Measurements from ENCODE around the gene CSF1R. TPM values are rescaled to one million over a fixed set of nuclear protein-coding genes. Genes with fewer than 3 reads are reported as not detected.
A peak's percentile ranks its signal among the peaks of the same experiment; 100 is the strongest.

The CSF1R gene
- polyA plus RNA-seq (2011; rRNA removed): 0.09 and 0.12 TPM in 2 replicates
- polyA minus RNA-seq (2011; rRNA and poly(A)+ RNA removed): 0.69 TPM in 1 of 2 replicates, not detected in the other

DNA sequence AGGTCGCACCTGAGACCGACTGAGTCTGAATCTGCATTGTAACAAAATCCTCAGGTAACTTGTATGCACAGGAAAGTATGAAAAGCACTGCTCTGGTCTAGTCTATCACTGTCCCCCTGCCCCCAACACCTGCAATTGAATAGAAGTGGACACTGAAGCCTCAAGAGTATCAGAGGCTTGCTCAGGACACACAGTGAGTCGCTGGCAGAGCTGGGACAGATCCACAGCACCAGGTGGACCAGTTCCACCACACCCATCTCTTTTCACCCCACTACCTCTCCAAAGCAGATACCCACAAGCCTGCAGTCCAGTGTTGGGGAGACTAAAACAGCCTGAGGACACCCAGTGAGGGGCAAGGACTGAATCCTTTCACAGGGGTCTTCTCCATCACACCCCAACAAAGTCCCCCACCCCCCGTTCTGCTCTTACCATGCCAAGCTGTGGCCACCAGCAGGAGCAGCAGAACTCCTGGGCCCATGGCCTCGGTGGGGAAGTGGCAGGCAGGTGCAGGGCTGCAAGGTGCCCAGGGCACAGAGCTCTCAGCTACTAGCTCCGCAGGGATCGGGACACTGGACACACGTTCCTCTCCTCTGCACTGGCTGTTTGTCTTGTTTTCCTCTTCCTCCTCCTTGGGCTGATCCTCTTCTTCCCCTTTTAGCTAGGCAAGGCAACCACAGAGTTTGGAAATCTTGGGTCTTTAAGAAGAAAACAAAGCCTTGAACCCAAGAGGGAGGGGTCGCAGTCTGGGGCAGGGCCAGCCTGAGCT lies at the start of gene CSF1R:
TSS of gene CSF1R (minus strand) at position 605 of the 766 bp plus-strand sequence. CDS start at position 478, 127 bp downstream.
- TF ChIP-seq, protein P1, sequence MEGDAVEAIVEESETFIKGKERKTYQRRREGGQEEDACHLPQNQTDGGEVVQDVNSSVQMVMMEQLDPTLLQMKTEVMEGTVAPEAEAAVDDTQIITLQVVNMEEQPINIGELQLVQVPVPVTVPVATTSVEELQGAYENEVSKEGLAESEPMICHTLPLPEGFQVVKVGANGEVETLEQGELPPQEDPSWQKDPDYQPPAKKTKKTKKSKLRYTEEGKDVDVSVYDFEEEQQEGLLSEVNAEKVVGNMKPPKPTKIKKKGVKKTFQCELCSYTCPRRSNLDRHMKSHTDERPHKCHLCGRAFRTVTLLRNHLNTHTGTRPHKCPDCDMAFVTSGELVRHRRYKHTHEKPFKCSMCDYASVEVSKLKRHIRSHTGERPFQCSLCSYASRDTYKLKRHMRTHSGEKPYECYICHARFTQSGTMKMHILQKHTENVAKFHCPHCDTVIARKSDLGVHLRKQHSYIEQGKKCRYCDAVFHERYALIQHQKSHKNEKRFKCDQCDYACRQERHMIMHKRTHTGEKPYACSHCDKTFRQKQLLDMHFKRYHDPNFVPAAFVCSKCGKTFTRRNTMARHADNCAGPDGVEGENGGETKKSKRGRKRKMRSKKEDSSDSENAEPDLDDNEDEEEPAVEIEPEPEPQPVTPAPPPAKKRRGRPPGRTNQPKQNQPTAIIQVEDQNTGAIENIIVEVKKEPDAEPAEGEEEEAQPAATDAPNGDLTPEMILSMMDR (IDR thresholded peaks at IDR 0.05; ENCODE audit: low read depth, low read length): no peak
- POLR2A ChIA-PET: no interaction called here
- DNase-seq (ENCODE audit: low read depth, low spot score): no peak
- Histone ChIP-seq H3K4me3 (ENCODE audit: low read depth, low read length) (no peak within 1 kb of the TSS), H3K27me3 (ENCODE audit: control insufficient read depth, insufficient read depth, low read length) (peaks cover 23% of the 10 kb centered on the region), H3K27ac (ENCODE audit: low read depth, low read length) (no peak within 1 kb of the TSS), H3K9me3 (ENCODE audit: control insufficient read depth, insufficient read depth, low read length) (no peaks in the 10 kb centered on the region)
- CTCF ChIA-PET: no interaction called here

DNA sequence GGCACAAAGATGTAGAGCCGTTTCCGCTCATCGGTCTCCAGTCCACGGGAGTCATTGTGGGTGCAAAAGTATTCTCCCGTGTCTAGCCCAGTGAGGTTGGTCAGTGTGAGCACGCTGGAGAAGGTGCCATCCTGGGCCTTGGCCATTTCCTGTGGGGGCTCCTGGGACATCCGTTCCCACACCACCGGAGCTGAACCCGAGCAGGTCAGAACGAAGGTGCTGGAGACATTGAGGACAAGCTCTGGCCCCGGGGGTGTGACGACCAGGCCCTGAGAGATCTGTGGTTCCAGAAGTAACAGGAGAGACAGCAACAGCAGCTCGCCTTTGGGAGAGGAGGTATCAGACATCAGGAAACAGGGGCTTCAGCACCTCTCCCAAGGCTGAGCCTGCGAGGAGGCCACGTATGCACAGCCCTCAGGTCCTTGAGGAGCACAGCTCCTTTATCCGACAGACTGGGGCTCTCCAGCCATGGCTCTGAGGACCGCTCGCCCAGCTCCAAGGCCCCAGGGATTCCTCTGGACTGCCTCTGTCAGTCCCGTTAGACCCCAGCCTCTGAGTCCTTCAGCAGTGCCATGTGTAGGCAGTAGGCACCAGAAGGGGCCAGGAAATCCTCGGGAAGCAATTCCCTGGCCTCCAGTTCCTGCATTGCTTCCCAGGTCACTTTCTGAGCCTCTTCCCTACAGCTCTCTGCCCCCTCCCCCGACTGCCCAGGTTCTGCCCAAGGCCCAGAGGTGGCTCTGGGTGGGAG lies 49.4 kb upstream of the CSF1R start:
- ChIA-PET CTCF (interaction anchor here (0.7 kb wide), 1 partner anchor 83 kb away, joined by 3 read pairs; no protein-coding TSS in a partner anchor), POLR2A (interaction anchor here (1.2 kb wide), 1 partner anchor 9 kb away, joined by 3 read pairs; no protein-coding TSS in a partner anchor)
- H3K4me3 ChIP-seq (ENCODE audit: low read depth, low read length): no peak overlapping the region
- TF ChIP-seq, protein P1 (IDR thresholded peaks at IDR 0.05; ENCODE audit: low read depth, low read length): no peak
- no peaks in the 10 kb centered on the region for H3K27me3 ChIP-seq (ENCODE audit: control insufficient read depth, insufficient read depth, low read length)
- DNase-seq (ENCODE audit: low read depth, low spot score): no peak
- no peaks in the 10 kb centered on the region; the same call in 1 of the 2 replicates for H3K9me3 ChIP-seq (ENCODE audit: control insufficient read depth, insufficient read depth, low read length)
- H3K27ac ChIP-seq (ENCODE audit: low read depth, low read length): peak overlapping the region; percentile 40

DNA sequence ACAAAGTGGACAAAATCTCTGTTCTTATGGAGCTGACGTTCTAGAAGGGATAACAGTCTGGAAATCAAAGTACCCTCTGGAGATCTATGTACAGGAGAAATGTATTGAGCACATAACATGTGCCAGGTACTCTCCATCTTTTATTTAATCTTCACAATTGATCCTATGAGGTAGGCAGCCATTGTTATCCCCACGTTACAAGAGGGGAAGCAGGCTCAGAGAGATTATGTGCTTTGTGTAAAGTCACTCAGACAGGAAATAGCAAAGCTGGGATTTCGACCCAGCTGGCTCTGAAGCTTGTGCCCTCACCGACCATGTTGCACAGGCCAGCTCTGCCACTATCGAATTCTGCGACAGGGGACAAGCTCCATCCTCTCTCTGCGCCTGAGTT lies 47.8 kb upstream of the CSF1R start:
- ChIA-PET CTCF (interaction anchor here (1.2 to 1.3 kb wide), 2 partner anchors 11 to 85 kb away, joined by 3 to 5 read pairs; no protein-coding TSS in a partner anchor), POLR2A (no interaction called here)
- DNase-seq (ENCODE audit: low read depth, low spot score): no peak
- H3K9me3 ChIP-seq (ENCODE audit: control insufficient read depth, insufficient read depth, low read length): no peaks in the 10 kb centered on the region; the same call in 1 of the 2 replicates
- TF ChIP-seq, protein P1 (IDR thresholded peaks at IDR 0.05; ENCODE audit: low read depth, low read length): no peak
- peak overlapping the region; percentile 40 for H3K27ac ChIP-seq (ENCODE audit: low read depth, low read length)
- H3K27me3 ChIP-seq (ENCODE audit: control insufficient read depth, insufficient read depth, low read length): no peaks in the 10 kb centered on the region
- no peak overlapping the region for H3K4me3 ChIP-seq (ENCODE audit: low read depth, low read length)

DNA sequence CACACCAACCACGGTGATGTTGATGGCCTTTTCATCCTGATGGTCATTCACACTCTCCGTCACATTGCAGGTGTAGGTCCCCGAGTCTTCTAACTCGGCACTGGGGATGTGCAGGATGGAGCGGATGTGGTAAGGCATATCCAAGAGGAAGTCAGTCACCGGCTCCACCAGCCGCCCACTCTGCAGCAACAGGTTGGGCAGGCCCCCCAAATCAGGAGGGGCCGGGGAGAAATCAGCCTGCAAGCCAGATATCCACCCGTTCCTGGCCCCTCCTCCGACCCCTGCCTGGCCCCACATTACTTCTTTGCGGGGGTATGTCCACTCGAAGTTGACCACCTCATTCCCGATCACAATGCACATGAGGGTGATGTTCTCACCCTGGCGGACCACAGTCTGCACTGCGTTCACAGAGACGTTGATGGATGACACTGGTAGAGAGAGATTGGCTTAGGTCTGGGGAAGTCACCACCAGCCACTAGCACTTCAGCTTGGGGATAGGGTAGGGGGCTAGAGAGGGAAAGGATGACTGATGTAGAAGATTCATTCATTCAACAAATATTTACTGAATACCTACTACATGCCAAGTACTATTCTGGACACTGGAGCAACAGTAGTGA lies 47.3 kb upstream of the CSF1R start:
- ChIA-PET POLR2A (interaction anchor here (1.0 kb wide), 1 partner anchor 10 kb away, joined by 3 read pairs; no protein-coding TSS in a partner anchor), CTCF (interaction anchor here (1.2 to 1.3 kb wide), 2 partner anchors 12 to 85 kb away, joined by 3 to 5 read pairs; no protein-coding TSS in a partner anchor)
- Histone ChIP-seq H3K4me3 (ENCODE audit: low read depth, low read length) (no peak overlapping the region), H3K9me3 (ENCODE audit: control insufficient read depth, insufficient read depth, low read length) (no peaks in the 10 kb centered on the region; the same call in 1 of the 2 replicates), H3K27ac (ENCODE audit: low read depth, low read length) (no peak overlapping the region), H3K27me3 (ENCODE audit: control insufficient read depth, insufficient read depth, low read length) (no peaks in the 10 kb centered on the region)
- TF ChIP-seq, protein P1 (IDR thresholded peaks at IDR 0.05; ENCODE audit: low read depth, low read length): no peak
- no peak for DNase-seq (ENCODE audit: low read depth, low spot score)

Data from AG04450 (cell line).